Stimulated activated CD8-positive, alpha-beta memory T cell treated with anti-CD3 and anti-CD28 coated beads, Interleukin-4, amount 100 ng/mL, for 4 hours (primary cell): ENCODE results near the gene CSNK2A2.

Experiments used
- DNase-seq, 2 donors: peaks; one replicate each; pipeline ENCODE4 v3.0.0-alpha.2; 2020; ENCODE audit warnings: low read depth in 2 of 2, low spot score in 1 of 2

The CSNK2A2 gene

GRCh38 chr16:58198022-58198683 is at the start of gene CSNK2A2:
CSNK2A2 (minus strand) TSS chr16:58198106; CDS start chr16:58197736, 370 bp downstream.
- peak; percentile 21 to 47 for DNase-seq

GRCh38 chr16:58243528-58244004 is 45.7 kb upstream of the CSNK2A2 start:
- no peak for DNase-seq

- no peak for DNase-seq
Observed at GRCh38 chr16:58236831-58237230, 38.9 kb upstream of the CSNK2A2 start.

- DNase-seq, result peak; percentile 13 to 14
Observed at GRCh38 chr16:58236231-58236690, 38.4 kb upstream of the CSNK2A2 start.

GRCh38 chr16:58235663-58236062 is 37.8 kb upstream of the CSNK2A2 start:
- no peak for DNase-seq

GRCh38 chr16:58234831-58235595 is 37.1 kb upstream of the CSNK2A2 start:
- DNase-seq, result no peak

- no peak for DNase-seq
Observed at GRCh38 chr16:58230259-58230658, 32.4 kb upstream of the CSNK2A2 start.

- DNase-seq, result no peak
Observed at GRCh38 chr16:58226790-58227189, 28.9 kb upstream of the CSNK2A2 start.

GRCh38 chr16:58225965-58226602 is 28.2 kb upstream of the CSNK2A2 start:
- DNase-seq, result no peak

- DNase-seq, result no peak
Observed at GRCh38 chr16:58222532-58223316, 24.8 kb upstream of the CSNK2A2 start.

- no peak for DNase-seq
Observed at GRCh38 chr16:58219432-58219831, 21.5 kb upstream of the CSNK2A2 start.

- DNase-seq, result no peak
Observed at GRCh38 chr16:58218786-58219185, 20.9 kb upstream of the CSNK2A2 start.

GRCh38 chr16:58217311-58217925 is 19.5 kb upstream of the CSNK2A2 start:
- DNase-seq, result no peak

GRCh38 chr16:58212824-58213655 is 15.1 kb upstream of the CSNK2A2 start:
- DNase-seq, result no peak

GRCh38 chr16:58211846-58212245 is 13.9 kb upstream of the CSNK2A2 start:
- no peak for DNase-seq

GRCh38 chr16:58211245-58211644 is 13.3 kb upstream of the CSNK2A2 start:
- DNase-seq, result no peak

GRCh38 chr16:58205276-58206036 is 7.5 kb upstream of the CSNK2A2 start:
- DNase-seq, result no peak

- no peak for DNase-seq
Observed at GRCh38 chr16:58201163-58201562, 3.3 kb upstream of the CSNK2A2 start.
